Measurements from ENCODE around the gene CARD11. TPM values are rescaled to one million over a fixed set of nuclear protein-coding genes. Genes with fewer than 3 reads are reported as not detected.

CARD11 gene
- total and polyA plus RNA-seq, 2 experiments from 2014 or later, result 17.7 to 29.0 TPM

- no peak overlapping the region for H3K27ac Mint-ChIP-seq
- H3K27me3 ChIP-seq (ENCODE audit: insufficient read depth), result no peaks in the 10 kb centered on the region
- no peaks in the 10 kb centered on the region for H4K20me1 ChIP-seq (replicated peaks; ENCODE audit: insufficient read depth)
- no peaks in the 10 kb centered on the region; the same call in 2 of the 3 replicates for H3K36me3 Mint-ChIP-seq (ENCODE audit: low read depth)
- H3K4me3 ChIP-seq, result no peak overlapping the region
- no peak overlapping the region for H3K4me3 Mint-ChIP-seq
- H2AFZ ChIP-seq, result no peak overlapping the region
- no peak overlapping the region for H3K4me2 ChIP-seq
- no peaks in the 10 kb centered on the region for H3F3A ChIP-seq (replicated peaks; ENCODE audit: low read depth)
- no peaks in the 10 kb centered on the region for H3K4me1 ChIP-seq (ENCODE audit: insufficient read depth)
- no peak overlapping the region for H3K27ac ChIP-seq (ENCODE audit: low read depth)
- H3K27me3 Mint-ChIP-seq (ENCODE audit: insufficient read depth, low read depth, poor library complexity), result peaks cover 7% of the 10 kb centered on the region
- no peaks in the 10 kb centered on the region for H3K4me1 Mint-ChIP-seq
- no peaks in the 10 kb centered on the region for H3K9me2 ChIP-seq (ENCODE audit: insufficient read depth)
- H3K79me2 ChIP-seq (replicated peaks; ENCODE audit: insufficient read depth), result no peaks in the 10 kb centered on the region
- peaks cover 9% of the 10 kb centered on the region for H3K9me3 Mint-ChIP-seq
- TF ChIP-seq ZNF114 (CRISPR knock-in tag; IDR thresholded peaks at IDR 0.05), result no peak
- no peak for TF ChIP-seq CTCF (conservative IDR thresholded peaks at IDR 0.05; ENCODE audit: low read depth in 2 of 2)
- TF ChIP-seq JUNB (IDR thresholded peaks at IDR 0.05; ENCODE audit: unreplicated experiment), result no peak
- TF ChIP-seq POLR2AphosphoS5 (IDR thresholded peaks at IDR 0.05; ENCODE audit: low read depth), result no peak
- TF ChIP-seq CREB1 (CRISPR knock-in tag; IDR thresholded peaks at IDR 0.05; ENCODE audit: low read depth), result no peak
- TF ChIP-seq, protein P1, sequence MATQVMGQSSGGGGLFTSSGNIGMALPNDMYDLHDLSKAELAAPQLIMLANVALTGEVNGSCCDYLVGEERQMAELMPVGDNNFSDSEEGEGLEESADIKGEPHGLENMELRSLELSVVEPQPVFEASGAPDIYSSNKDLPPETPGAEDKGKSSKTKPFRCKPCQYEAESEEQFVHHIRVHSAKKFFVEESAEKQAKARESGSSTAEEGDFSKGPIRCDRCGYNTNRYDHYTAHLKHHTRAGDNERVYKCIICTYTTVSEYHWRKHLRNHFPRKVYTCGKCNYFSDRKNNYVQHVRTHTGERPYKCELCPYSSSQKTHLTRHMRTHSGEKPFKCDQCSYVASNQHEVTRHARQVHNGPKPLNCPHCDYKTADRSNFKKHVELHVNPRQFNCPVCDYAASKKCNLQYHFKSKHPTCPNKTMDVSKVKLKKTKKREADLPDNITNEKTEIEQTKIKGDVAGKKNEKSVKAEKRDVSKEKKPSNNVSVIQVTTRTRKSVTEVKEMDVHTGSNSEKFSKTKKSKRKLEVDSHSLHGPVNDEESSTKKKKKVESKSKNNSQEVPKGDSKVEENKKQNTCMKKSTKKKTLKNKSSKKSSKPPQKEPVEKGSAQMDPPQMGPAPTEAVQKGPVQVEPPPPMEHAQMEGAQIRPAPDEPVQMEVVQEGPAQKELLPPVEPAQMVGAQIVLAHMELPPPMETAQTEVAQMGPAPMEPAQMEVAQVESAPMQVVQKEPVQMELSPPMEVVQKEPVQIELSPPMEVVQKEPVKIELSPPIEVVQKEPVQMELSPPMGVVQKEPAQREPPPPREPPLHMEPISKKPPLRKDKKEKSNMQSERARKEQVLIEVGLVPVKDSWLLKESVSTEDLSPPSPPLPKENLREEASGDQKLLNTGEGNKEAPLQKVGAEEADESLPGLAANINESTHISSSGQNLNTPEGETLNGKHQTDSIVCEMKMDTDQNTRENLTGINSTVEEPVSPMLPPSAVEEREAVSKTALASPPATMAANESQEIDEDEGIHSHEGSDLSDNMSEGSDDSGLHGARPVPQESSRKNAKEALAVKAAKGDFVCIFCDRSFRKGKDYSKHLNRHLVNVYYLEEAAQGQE (IDR thresholded peaks at IDR 0.05; ENCODE audit: unreplicated experiment), result no peak
- TF ChIP-seq EZH2 (IDR thresholded peaks at IDR 0.05; ENCODE audit: low read depth, unreplicated experiment), result no peak
- TF ChIP-seq ZNF462 (CRISPR knock-in tag; IDR thresholded peaks at IDR 0.05), result no peak
- no peak for TF ChIP-seq EZH2phosphoT487 (IDR thresholded peaks at IDR 0.05; ENCODE audit: unreplicated experiment)
- no peak for TF ChIP-seq NANOG (IDR thresholded peaks at IDR 0.05; ENCODE audit: borderline replicate concordance)
- TF ChIP-seq STAT1 (IDR thresholded peaks at IDR 0.05; ENCODE audit: unreplicated experiment), result no peak
- TF ChIP-seq, protein P2, sequence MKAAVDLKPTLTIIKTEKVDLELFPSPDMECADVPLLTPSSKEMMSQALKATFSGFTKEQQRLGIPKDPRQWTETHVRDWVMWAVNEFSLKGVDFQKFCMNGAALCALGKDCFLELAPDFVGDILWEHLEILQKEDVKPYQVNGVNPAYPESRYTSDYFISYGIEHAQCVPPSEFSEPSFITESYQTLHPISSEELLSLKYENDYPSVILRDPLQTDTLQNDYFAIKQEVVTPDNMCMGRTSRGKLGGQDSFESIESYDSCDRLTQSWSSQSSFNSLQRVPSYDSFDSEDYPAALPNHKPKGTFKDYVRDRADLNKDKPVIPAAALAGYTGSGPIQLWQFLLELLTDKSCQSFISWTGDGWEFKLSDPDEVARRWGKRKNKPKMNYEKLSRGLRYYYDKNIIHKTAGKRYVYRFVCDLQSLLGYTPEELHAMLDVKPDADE (IDR thresholded peaks at IDR 0.05), result no peak
- TF ChIP-seq ZNF331 (CRISPR knock-in tag; IDR thresholded peaks at IDR 0.05; ENCODE audit: low read depth), result no peak
- ATAC-seq, result no peak
- no peak for DNase-seq (ENCODE audit: low spot score)
- 0 out of 2 replicates have a peak, but pooled peaks cover 3% of the 10 kb centered on the region for H3K36me3 ChIP-seq (ENCODE audit: insufficient read depth)
These were observed 36.4 kb upstream of the CARD11 start for GRCh38 chr7:3080106-3080505.
